ENCODE data around the gene EFHD1. TPM values are rescaled to one million over a fixed set of nuclear protein-coding genes. Genes with fewer than 3 reads are reported as not detected.
A peak's percentile ranks its signal among the peaks of the same experiment; 100 is the strongest.

Gene EFHD1
- total and polyA plus RNA-seq, 2 of the 13 experiments (the other 11 are each of a cell fraction or from before 2014, with no cell fraction given): 0.09 TPM; not detected in 1

DNA sequence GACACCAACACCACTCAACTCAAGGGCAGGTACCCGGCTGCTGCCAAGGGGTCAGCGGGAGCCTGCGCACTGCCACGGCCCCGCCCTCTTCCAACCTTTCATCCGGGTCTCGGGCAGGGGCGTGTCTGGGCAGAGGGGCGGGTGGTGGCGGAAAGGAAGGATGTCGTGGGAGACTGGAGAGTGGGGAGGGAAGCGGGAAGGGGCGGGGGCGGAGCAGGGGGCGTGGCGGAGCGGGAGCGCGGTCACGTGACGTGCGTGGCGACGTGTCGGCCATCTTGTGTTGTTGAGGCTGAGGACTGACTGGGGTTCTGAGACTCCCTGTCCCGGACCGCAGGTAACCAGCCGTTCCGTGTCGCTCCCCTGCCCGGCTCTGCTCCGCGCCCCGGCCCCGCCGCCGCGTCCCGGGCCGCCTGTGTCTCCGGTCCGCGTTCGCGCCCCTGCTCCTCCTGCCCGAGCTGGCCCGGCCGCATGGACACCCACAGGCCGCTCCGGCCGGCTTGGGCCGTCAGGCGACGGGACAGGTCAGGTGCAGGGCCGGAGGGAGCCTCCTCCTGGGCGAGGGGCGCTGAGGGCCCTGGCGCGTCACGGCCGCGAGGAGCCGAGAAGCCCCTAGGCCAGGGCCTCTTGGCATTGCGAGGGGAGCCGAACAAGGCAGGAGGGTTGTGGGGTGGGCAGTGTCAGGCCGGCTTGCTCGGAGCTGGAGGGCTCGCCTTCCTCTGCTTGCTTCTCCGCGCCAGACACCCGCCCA lies 63.8 kb downstream of the EFHD1 start, which contains the start of gene GIGYF2 (continued):
- TF ChIP-seq ZNF121 (CRISPR knock-in tag; IDR thresholded peaks at IDR 0.05) (peak; percentile 77; the same call in 1 of the 2 replicates), GFI1 (CRISPR knock-in tag; IDR thresholded peaks at IDR 0.05; ENCODE audit: borderline replicate concordance) (no peak; the same call in 1 of the 2 replicates), MXD4 (CRISPR knock-in tag; IDR thresholded peaks at IDR 0.05) (peak; percentile 88), ATF7-NPFF (CRISPR knock-in tag; IDR thresholded peaks at IDR 0.05; ENCODE audit: low read depth) (peak; percentile 93), ZFY (CRISPR knock-in tag; IDR thresholded peaks at IDR 0.05) (peak; percentile 100), ATM (IDR thresholded peaks at IDR 0.05; ENCODE audit: borderline replicate concordance) (no peak), ZFP36L1 (CRISPR knock-in tag; IDR thresholded peaks at IDR 0.05) (no peak; the same call in 1 of the 2 replicates), ZNF614 (CRISPR knock-in tag; IDR thresholded peaks at IDR 0.05; ENCODE audit: borderline replicate concordance) (no peak), TAF1 (CRISPR knock-in tag; IDR thresholded peaks at IDR 0.05) (peak; percentile 65), CEBPG (CRISPR knock-in tag; IDR thresholded peaks at IDR 0.05) (no peak), NFE2L2 (IDR thresholded peaks at IDR 0.05; ENCODE audit: low read length) (no peak), ZNF138 (CRISPR knock-in tag; IDR thresholded peaks at IDR 0.05; ENCODE audit: low read depth) (no peak), ZNF740 (CRISPR knock-in tag; IDR thresholded peaks at IDR 0.05) (no peak), HIVEP1 (CRISPR knock-in tag; IDR thresholded peaks at IDR 0.05) (no peak), ISX (CRISPR knock-in tag; conservative IDR thresholded peaks at IDR 0.05) (no peak), ARNT2 (CRISPR knock-in tag; IDR thresholded peaks at IDR 0.05; ENCODE audit: low read depth) (peak; percentile 65; the same call in 1 of the 2 replicates), ZGPAT (CRISPR knock-in tag; IDR thresholded peaks at IDR 0.05) (peak; percentile 55), TMF1 (CRISPR knock-in tag; IDR thresholded peaks at IDR 0.05; ENCODE audit: low read depth) (peak; percentile 94; the same call in 1 of the 2 replicates), ZNF800 (CRISPR knock-in tag; IDR thresholded peaks at IDR 0.05) (no peak), ZFP62 (CRISPR knock-in tag; IDR thresholded peaks at IDR 0.05) (no peak)
- TF ChIP-seq, protein P1, sequence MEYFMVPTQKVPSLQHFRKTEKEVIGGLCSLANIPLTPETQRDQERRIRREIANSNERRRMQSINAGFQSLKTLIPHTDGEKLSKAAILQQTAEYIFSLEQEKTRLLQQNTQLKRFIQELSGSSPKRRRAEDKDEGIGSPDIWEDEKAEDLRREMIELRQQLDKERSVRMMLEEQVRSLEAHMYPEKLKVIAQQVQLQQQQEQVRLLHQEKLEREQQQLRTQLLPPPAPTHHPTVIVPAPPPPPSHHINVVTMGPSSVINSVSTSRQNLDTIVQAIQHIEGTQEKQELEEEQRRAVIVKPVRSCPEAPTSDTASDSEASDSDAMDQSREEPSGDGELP (IDR thresholded peaks at IDR 0.05; ENCODE audit: borderline replicate concordance, low read depth): 0 out of 2 replicates have a peak, but pooled peaks have one; percentile 66
- TF ChIP-seq, protein P2, sequence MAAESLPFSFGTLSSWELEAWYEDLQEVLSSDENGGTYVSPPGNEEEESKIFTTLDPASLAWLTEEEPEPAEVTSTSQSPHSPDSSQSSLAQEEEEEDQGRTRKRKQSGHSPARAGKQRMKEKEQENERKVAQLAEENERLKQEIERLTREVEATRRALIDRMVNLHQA (CRISPR knock-in tag; IDR thresholded peaks at IDR 0.05): no peak
- TF ChIP-seq, protein P3, sequence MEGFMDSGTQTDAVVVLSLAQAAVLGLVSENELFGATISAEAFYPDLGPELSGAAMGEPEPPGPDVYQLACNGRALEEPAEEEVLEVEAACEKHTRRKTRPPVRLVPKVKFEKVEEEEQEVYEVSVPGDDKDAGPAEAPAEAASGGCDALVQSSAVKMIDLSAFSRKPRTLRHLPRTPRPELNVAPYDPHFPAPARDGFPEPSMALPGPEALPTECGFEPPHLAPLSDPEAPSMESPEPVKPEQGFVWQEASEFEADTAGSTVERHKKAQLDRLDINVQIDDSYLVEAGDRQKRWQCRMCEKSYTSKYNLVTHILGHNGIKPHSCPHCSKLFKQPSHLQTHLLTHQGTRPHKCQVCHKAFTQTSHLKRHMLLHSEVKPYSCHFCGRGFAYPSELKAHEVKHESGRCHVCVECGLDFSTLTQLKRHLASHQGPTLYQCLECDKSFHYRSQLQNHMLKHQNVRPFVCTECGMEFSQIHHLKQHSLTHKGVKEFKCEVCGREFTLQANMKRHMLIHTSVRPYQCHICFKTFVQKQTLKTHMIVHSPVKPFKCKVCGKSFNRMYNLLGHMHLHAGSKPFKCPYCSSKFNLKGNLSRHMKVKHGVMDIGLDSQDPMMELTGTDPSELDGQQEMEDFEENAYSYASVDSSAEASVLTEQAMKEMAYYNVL (CRISPR knock-in tag; IDR thresholded peaks at IDR 0.05; ENCODE audit: borderline replicate concordance): peak; percentile 12; the same call in 1 of the 2 replicates

Measured in HepG2 (cell line).